VCaP (cell line): ENCODE data around the gene MYMK.

Experiments used
- H3K27ac ChIP-seq: fragments of 450-650 bp; 2 replicates; pipeline ENCODE4 v1.5.1; 2017
- TF ChIP-seq, protein P1 (sequence below): fragments of 450-650 bp; conservative IDR thresholded peaks from 2 replicates; pipeline ENCODE4 v1.5.1; 2017; ENCODE audit warnings: mild to moderate bottlenecking, moderate library complexity

MYMK gene

GRCh38 chr9:133520121-133520835 lies 4.5 kb downstream of the MYMK start:
- H3K27ac ChIP-seq = no peak overlapping the region
- TF ChIP-seq, protein P1, sequence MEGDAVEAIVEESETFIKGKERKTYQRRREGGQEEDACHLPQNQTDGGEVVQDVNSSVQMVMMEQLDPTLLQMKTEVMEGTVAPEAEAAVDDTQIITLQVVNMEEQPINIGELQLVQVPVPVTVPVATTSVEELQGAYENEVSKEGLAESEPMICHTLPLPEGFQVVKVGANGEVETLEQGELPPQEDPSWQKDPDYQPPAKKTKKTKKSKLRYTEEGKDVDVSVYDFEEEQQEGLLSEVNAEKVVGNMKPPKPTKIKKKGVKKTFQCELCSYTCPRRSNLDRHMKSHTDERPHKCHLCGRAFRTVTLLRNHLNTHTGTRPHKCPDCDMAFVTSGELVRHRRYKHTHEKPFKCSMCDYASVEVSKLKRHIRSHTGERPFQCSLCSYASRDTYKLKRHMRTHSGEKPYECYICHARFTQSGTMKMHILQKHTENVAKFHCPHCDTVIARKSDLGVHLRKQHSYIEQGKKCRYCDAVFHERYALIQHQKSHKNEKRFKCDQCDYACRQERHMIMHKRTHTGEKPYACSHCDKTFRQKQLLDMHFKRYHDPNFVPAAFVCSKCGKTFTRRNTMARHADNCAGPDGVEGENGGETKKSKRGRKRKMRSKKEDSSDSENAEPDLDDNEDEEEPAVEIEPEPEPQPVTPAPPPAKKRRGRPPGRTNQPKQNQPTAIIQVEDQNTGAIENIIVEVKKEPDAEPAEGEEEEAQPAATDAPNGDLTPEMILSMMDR = no peak

- H3K27ac ChIP-seq = no peak overlapping the region
- TF ChIP-seq, protein P1 = no peak
Observed at GRCh38 chr9:133519693-133520092, 5.1 kb downstream of the MYMK start.

DNA sequence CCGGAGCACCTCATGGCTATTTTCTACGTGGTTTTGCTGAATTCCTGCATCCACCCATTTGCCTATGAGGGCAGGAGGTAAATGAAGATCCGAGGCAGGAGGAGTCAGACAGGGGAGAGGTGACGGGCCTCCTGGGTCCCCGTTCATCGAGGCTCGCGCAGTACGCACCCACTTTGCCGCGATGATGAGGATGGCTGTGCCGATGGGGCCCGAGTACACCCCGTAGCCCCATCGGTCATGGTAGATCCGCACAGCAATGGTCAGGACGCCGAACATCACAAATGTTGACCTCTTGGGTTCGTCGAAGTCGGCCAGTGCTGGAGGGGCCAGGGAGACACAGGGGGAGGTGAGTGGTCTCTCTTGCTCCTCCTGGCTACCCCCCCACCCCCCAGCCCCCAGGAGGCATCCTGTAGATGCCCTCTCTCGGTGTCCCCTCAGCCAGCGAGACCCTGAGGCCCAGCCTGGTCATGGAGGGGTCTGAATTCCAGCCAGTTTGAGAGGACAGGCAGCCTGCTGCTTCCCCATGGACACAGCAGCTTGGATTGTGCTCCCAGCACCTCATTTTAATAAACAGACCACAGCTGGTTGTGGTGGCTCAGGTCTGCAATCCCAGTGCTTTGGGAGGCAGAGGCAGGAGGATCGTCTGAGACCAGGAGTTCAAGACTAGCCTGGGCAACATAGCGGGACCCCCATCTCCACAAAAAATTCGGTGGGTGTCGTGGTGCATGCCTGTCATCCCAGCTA lies 5.9 kb downstream of the MYMK start:
- TF ChIP-seq, protein P1 = no peak
- no peak overlapping the region for H3K27ac ChIP-seq

DNA sequence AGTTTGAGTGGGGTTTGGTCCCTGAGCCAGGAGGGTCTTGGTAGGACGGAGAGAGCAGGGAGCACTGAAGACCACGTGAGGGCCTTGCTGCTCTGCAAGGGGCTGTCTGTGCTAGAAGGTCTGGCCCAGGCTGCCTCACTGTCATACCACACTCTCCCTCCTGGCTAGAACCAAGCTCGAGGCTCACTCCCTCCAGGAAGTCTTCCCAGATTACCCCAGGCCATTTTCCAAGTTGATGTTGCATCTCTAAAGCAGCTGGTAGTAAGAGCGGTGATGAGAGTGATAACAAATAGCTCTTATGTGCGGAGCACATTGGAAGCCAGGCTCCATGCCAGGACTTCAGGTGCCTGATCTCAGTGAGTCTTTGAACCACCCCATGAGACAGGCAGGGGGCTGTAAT lies 6.6 kb downstream of the MYMK start:
- TF ChIP-seq, protein P1 = no peak
- H3K27ac ChIP-seq = no peak overlapping the region

- TF ChIP-seq, protein P1 = no peak
- no peak overlapping the region for H3K27ac ChIP-seq
Observed at GRCh38 chr9:133517711-133518110, 7.0 kb downstream of the MYMK start.

DNA sequence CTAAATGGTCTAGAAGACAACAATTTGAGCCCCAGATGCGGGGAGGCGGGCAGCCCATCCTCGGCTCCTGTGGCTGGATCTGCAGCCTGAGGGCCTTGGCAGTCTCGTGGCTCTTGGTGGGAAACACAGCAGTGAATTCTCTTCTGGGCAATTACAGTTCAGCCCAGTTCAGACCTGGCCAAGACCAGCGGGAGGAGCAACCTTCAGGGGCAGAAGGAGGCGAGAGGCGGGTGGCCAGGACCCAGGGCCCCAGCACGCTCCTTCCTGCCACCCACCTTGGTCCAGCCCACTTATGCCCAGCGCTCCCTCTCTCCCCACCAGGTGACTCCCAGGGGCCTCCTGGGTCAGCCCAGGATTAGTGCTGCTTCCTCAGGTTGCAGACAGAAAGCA lies 7.8 kb downstream of the MYMK start:
- no peak overlapping the region for H3K27ac ChIP-seq
- TF ChIP-seq, protein P1 = no peak

DNA sequence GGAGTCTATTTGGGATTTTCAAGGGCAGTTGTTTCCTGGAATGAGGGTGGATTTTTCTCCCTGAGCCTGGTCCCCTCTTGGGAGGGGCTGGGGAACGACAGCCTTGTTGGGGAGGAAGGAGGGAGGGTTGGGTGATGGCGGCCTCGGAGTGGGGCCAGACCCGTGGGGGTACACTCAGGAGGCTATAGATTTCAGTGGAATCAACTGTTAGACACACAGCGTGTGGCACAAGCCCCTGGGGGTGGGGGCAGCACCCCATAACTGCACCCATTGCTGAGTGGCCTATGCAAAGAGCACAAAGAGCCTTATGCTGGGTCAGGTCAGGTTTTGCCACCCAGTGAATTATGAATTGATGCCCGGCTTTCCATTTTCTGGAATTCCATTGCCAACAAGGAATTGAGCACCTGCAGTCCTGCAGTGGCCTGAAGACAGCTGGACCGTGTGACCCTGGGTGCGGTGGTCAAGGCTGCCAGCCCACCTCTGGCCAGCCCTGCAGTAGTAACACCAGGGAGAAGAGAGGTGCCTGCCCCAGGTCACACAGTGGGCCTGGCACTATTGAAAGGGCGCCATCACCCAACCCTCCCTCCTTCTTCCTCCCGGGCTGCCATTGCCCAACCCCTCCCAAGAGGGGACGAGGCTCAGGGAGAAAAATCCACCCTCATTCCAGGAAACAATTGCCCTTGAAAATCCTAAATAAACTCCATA lies 8.4 kb downstream of the MYMK start:
- H3K27ac ChIP-seq = no peak overlapping the region
- TF ChIP-seq, protein P1 = no peak
